AG09309 (cell line): Measurements from ENCODE around the gene UNC93B1.
"Not testable (repeated sequence)": the region's sequence is repeated elsewhere in the genome, so short reads cannot be mapped to it uniquely, and the experiment has no call there.

Source experiments
- DNase-seq: peaks from one replicate; pipeline ENCODE4 v3.0.0-alpha.2; 2010; ENCODE audit warnings: low read depth
- H3K4me3 ChIP-seq: 2 replicates; pipeline ENCODE4 v1.5.1; 2011; ENCODE audit warnings: mild to moderate bottlenecking, low read depth, low read length, moderate library complexity; ENCODE audit not compliant: control insufficient read depth
- CTCF ChIP-seq: IDR thresholded peaks from 2 replicates; pipeline ENCODE4 v1.5.1; 2011; ENCODE audit warnings: mild to moderate bottlenecking, low read depth, low read length, inconsistent platforms; ENCODE audit not compliant: insufficient read depth, control insufficient read depth; ENCODE audit errors: missing control alignments

UNC93B1 gene

GRCh38 chr11:67955461-67956007 is 48.4 kb downstream of the UNC93B1 start:
- DNase-seq, result peak; percentile 3
- peak overlapping the region; percentile 44 for H3K4me3 ChIP-seq
- TF ChIP-seq CTCF, result peak; percentile 46

DNA sequence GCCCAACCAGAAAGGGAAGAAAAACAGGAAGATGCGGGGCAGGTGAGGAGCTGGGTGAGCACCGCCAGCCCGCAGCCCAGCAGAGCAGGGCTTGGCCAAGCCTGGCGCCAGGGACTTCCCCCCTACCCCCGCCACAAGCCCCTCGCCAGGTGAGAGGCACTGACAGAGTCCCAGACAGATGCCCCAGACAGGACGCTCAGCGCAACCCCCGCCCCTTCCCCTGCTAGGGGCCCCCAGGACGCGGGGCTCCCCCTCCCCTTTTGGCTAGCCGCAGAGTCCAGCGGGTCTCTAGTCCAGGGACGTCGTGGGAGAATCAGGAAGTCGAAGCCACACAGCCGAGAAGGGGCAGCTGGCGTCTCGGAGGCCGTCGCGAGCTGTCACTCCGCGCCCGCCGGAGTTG is 48.9 kb downstream of the UNC93B1 start:
- DNase-seq, H3K4me3 ChIP-seq: not testable (repeated sequence)

- H3K4me3 ChIP-seq, DNase-seq: not testable (repeated sequence)
Measured at GRCh38 chr11:67954251-67954650, 49.6 kb downstream of the UNC93B1 start.

- not testable (repeated sequence) for H3K4me3 ChIP-seq
Measured at GRCh38 chr11:67950705-67951104, 53.2 kb downstream of the UNC93B1 start.

GRCh38 chr11:67947785-67948184 is 56.1 kb downstream of the UNC93B1 start:
- DNase-seq, H3K4me3 ChIP-seq: not testable (repeated sequence)

More at GRCh38 chr11:67950705-67951104, 53.2 kb downstream of the UNC93B1 start:
- DNase-seq, result not testable (repeated sequence)

DNA sequence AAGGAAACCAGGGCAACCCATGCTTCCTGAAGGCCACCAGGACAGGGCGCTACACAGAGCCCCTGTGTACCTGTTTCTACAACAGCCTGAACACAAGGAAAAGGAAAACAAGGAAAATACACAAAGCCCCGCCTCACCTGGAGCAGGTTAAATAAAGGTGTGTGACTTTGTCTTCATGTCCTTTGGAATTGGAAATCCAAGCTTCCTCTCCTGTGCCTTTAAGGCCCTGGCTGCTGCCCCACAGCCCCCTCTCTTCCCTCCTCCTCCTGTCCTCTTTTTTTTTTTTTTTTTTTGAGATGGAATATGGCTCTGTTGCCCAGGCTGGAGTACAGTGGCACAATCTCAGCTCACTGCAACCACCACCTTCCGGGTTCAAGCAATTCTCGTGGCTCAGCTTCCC is 57.5 kb downstream of the UNC93B1 start:
- H3K4me3 ChIP-seq, DNase-seq: not testable (repeated sequence)

DNA sequence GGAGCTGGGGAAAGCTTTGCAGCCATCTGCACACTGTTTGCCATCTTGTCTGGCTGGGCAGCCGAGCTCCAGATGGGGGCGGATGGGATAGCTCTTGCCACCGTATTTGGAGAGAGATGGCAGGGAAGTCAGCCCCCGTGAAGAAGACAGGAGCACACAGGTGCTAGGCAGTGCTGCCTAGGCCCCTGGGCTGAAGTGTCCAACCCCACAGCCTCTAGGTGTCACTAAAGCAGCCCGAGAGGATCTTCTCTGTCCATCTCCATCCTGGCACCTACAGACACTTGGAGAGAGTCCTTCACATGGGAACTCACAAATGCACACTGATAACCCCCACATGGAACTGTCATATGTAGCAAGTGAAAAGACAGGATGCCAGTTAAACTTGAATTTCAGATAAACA is 60.5 kb downstream of the UNC93B1 start:
- not testable (repeated sequence) for DNase-seq, H3K4me3 ChIP-seq
